GM21447 (cell line): ENCODE data around the gene PIM3.
"Not testable (repeated sequence)": the region's sequence is repeated elsewhere in the genome, so short reads cannot be mapped to it uniquely, and the experiment has no call there.

Source experiments
- ATAC-seq: cut with Tn5 transposase; IDR thresholded peaks from one replicate; pipeline ENCODE4 v1.9.1; 2021; ENCODE audit not compliant: unreplicated experiment

The PIM3 gene

DNA sequence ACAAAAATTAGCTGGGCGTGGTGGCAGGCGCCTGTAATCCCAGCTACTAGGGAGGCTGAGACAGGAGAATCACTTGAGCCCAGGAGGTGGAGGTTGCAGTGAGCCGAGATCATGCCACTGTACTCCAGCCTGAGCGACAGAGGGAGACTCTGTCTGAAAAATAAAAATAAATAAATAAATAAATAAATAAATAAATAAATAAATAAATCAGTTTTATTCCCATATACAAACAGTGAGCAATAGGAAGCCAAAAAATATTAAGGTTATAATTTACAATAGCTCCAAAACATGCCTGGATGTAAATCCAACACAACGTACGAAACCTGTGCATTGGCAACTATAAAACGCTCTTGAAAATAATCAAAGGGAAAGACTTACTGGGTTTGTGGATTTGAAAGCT lies 21.2 kb downstream of the PIM3 start:
- not testable (repeated sequence) for ATAC-seq

- ATAC-seq: no peak
Measured at GRCh38 chr22:49983148-49984042, 22.8 kb downstream of the PIM3 start.

DNA sequence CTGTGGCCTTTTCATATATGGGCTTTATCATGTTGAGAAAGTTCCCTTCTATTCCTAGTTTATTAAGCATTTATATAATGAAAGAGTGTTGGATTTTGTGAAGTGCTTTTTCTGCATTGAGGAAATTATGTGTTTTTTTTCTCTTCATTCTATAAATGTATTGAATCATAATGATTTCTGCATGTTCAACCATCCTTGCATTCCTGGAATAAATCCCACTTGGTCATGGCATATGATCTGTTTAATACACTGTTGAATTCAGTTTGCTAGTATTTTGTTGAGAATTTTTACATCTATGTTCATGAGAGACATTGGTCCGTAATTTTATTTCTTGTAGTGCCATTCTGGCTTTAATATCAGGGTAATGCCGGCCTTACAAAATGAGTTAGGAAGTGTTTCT lies 25.8 kb downstream of the PIM3 start:
- ATAC-seq: no peak

- not testable (repeated sequence) for ATAC-seq
Measured at GRCh38 chr22:49989826-49990225, 29.3 kb downstream of the PIM3 start.

- no peak for ATAC-seq
Measured at GRCh38 chr22:49991167-49991566, 30.6 kb downstream of the PIM3 start.

GRCh38 chr22:49991907-49992533 lies 31.4 kb downstream of the PIM3 start:
- no peak for ATAC-seq

- no peak for ATAC-seq
Measured at GRCh38 chr22:49992921-49993648, 32.5 kb downstream of the PIM3 start.

GRCh38 chr22:49993649-49994360 lies 33.2 kb downstream of the PIM3 start:
- no peak for ATAC-seq

DNA sequence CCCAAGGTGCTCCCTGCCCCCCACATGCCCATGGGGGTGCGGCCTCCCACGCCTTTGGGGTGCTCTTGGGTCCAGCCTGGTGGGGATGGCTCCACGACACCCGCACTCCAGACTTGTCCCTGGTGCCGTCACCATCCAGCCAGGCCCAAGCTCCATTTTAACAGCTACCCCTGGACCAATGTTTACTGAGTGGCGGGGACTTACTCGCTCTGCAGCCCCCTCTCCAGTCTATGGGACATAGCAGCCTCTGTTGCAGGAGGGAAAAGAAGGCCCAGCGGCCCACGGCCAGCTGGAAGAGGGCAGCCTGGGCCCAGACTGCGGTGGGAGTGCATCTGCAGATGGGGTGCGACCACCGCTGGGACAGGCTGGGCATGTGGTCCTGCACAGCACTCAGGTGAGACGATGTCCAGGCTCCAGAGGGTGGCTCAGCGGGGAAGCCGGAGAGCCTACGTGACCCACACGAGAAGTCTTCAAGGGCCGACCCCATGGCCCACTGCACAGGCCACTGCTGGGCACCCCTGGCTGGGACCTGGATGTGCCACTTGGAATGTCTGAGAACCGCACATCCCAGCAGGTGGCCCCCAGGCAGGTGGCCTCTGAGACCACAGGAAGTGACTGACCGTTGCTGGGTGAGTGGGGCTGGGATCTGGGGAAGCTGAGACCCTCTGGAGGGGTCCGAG lies 33.9 kb downstream of the PIM3 start:
- no peak for ATAC-seq

GRCh38 chr22:49995041-49995360 lies 34.4 kb downstream of the PIM3 start:
- ATAC-seq: no peak

GRCh38 chr22:49995361-49996118 lies 35.0 kb downstream of the PIM3 start:
- no peak for ATAC-seq

- no peak for ATAC-seq
Measured at GRCh38 chr22:49996119-49996517, 35.5 kb downstream of the PIM3 start.

- ATAC-seq: no peak
Measured at GRCh38 chr22:49996518-49997250, 36.1 kb downstream of the PIM3 start.

GRCh38 chr22:49997251-49997599 lies 36.7 kb downstream of the PIM3 start:
- ATAC-seq: no peak

GRCh38 chr22:49997932-49998717 lies 37.6 kb downstream of the PIM3 start:
- no peak for ATAC-seq

GRCh38 chr22:49998718-49999062 lies 38.1 kb downstream of the PIM3 start:
- ATAC-seq: no peak

GRCh38 chr22:49999063-49999945 lies 38.7 kb downstream of the PIM3 start:
- ATAC-seq: no peak
